K562 treated with DMSO at 1 percent for 24 hours (cell line): ENCODE results near the gene PANX3. TPM values are rescaled to one million over a fixed set of nuclear protein-coding genes. Genes with fewer than 3 reads are reported as not detected.

Experiments used
- total RNA-seq: library from RNA; unstranded; fragments of 300-600 nt; gene quantifications from 2 replicates; pipeline ENCODE4 v1.2.3, GENCODE V29; 2022; ENCODE audit warnings: low read depth; ENCODE audit not compliant: insufficient read depth

The PANX3 gene, protein sequence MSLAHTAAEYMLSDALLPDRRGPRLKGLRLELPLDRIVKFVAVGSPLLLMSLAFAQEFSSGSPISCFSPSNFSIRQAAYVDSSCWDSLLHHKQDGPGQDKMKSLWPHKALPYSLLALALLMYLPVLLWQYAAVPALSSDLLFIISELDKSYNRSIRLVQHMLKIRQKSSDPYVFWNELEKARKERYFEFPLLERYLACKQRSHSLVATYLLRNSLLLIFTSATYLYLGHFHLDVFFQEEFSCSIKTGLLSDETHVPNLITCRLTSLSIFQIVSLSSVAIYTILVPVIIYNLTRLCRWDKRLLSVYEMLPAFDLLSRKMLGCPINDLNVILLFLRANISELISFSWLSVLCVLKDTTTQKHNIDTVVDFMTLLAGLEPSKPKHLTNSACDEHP
- total RNA-seq: 0.94 and 1.3 TPM in 2 replicates

DNA sequence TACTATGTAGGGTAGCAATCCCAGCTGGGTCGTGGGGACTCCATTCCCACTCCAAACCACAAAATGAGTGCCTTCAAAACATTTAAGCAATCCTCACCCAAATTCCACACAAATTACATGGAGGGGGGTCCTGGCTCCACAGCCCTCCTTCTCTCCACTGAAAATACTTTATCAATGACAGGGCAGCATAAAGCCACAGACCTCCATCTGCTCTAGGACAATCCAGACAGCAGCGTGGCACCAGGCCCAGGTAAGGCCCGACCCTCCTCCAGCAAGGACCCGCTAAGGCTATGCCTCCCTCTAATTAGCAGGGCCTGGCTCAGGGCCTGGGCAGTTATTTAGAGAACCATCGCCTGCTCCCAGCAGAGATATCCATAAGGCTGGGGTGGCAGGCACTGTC, at the start of gene PANX3:
Gene PANX3 (plus strand): TSS at position 365 of the 400 bp plus-strand sequence. CDS start 129 bp downstream, outside the sequence.

DNA sequence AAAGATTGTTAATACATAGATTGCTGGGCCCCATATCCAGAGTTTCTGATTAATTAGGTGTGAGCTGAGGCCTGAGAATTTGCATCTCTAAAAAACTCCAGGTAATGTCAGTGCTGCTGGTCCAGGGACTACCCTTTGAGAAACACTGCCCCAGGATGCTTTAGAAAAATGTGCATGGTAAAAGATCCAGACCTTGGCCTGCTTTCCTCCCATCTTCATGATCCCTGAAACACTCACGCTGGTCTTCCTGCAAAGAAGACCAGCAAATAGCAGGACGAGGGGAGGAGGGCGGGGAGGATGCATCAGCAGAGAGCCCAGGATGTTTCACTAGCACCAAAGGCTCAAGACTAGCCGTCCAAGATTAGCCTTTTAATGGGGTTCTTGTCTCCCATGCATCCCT, 41.5 kb upstream of the PANX3 start, which contains the start of gene OR8A1:
Gene OR8A1 (plus strand): TSS at position 301 of the 400 bp plus-strand sequence. CDS start 123 bp downstream, outside the sequence.

DNA sequence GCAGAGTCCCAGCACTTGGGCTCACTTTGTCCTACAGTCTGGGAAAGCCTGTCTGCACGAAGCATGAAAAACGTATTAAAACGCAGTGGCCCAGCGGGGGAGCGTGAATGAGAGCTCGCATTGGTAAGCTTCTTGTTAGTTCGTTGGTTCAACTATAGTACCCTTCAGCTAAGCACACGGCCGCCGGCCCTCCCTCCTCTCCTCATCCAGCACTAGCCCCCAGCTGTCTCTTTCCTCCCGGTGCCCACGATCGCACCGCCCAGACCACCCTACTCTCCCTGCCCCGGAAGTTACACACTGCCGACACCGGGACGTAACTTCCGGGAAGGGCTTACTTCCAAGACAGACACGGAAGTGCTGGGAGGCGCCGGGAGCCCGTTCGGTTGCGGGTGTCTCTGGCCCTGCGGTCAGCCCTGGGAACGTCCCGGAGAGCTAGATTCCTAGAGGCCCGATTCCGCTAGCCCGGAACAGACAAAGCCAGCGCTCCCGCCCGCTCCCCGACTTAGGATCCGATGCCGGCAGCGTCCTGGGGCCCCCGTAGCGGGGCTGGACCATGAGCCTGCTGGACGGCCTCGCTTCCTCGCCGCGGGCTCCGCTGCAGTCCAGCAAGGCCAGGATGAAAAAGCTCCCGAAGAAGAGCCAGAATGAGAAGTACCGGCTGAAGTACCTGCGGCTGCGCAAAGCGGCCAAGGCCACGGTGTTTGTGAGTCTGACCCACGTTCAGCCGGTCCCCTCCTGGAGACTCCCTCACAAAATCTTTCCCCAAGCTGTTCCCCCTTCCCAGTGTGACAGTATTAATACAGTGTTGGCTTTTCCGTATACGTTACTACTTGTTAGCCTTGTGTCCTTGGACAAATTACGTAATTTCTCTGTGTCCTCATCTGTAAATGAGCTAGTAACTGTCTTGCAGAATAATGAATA, 11.6 kb downstream of the PANX3 start, which contains the start of gene TBRG1:
Gene TBRG1 (plus strand): TSS at position 334 of the 921 bp plus-strand sequence. CDS start 220 bp downstream, at position 554.

Other genes starting within 250 kb of the PANX3 start
- gene OR8B2, start 226.9 kb upstream of the PANX3 start, total RNA-seq: not detected in 2 replicates
- not detected in 2 replicates for gene OR8B3, start 212.4 kb upstream of the PANX3 start, total RNA-seq
- gene OR8B4, start 186.6 kb upstream of the PANX3 start, total RNA-seq: not detected in 2 replicates
- gene OR8B8, start 165.7 kb upstream of the PANX3 start, total RNA-seq: not detected in 2 replicates
- not detected in 2 replicates for gene OR8B12, start 67.8 kb upstream of the PANX3 start, total RNA-seq
- 0.25 and 0.31 TPM in 2 replicates for gene OR8A1, start 41.4 kb upstream of the PANX3 start, total RNA-seq
- 22.8 and 27.7 TPM in 2 replicates for gene TBRG1, start 11.4 kb downstream of the PANX3 start, total RNA-seq
- gene SIAE, start 62.3 kb downstream of the PANX3 start, total RNA-seq: 3.6 and 3.9 TPM in 2 replicates
- gene SPA17, start 62.5 kb downstream of the PANX3 start, total RNA-seq: 7.9 and 12.9 TPM in 2 replicates
- 17.7 and 18.4 TPM in 2 replicates for gene NRGN, start 128.5 kb downstream of the PANX3 start, total RNA-seq
- not detected in 2 replicates for gene VSIG2, start 140.8 kb downstream of the PANX3 start, total RNA-seq
- gene ESAM, start 150.9 kb downstream of the PANX3 start, total RNA-seq: 0.71 and 1.1 TPM in 2 replicates
- 3.2 and 4.7 TPM in 2 replicates for gene MSANTD2, start 189.0 kb downstream of the PANX3 start, total RNA-seq